H1 (cell line): ENCODE data around the gene DYSF. TPM values are rescaled to one million over a fixed set of nuclear protein-coding genes. Genes with fewer than 3 reads are reported as not detected.

Source experiments
- CTCF ChIA-PET: fragments of 300-600 bp; sonication (Branson Sonifier 250); formaldehyde crosslinking; loops from one replicate; lab custom pipeline; 2021; ENCODE audit not compliant: partially characterized antibody; lab: Charles Lee
- POLR2A ChIA-PET: fragments of 300-600 bp; sonication (Branson Sonifier 250); formaldehyde crosslinking; loops from one replicate; lab custom pipeline; 2021; ENCODE audit warnings: inconsistent platforms; ENCODE audit not compliant: partially characterized antibody; lab: Charles Lee
- DNase-seq, 2 experiments: peaks; one replicate each; pipeline versions ENCODE4 v3.0.0 to v3.0.0-alpha.2; 2010 to 2022; ENCODE audit warnings: low spot score in 2 of 2, low read depth in 1 of 2, mixed read lengths in 1 of 2
- FAIRE-seq: peaks from 2 replicates; lab custom pipeline; 2011; peaks lifted over from hg19 to GRCh38; lab: Jason Lieb, UNC
- H2AFZ ChIP-seq: 2 replicates; pipeline ENCODE4 v1.8.1; 2012; ENCODE audit warnings: low read length, inconsistent platforms
- H2AK5ac ChIP-seq: 2 replicates; pipeline ENCODE4 v1.6.1; 2013; ENCODE audit warnings: low read depth, low read length
- H2BK120ac ChIP-seq: replicated peaks from 2 replicates; pipeline ENCODE3; 2013; ENCODE audit warnings: low read depth, low read length, inconsistent platforms
- H2BK12ac ChIP-seq: 2 replicates; pipeline ENCODE4 v1.6.1; 2013; ENCODE audit warnings: low read depth, low read length
- H2BK15ac ChIP-seq: 2 replicates; pipeline ENCODE4 v1.6.1; 2013; ENCODE audit warnings: low read length
- H2BK20ac ChIP-seq: 2 replicates; pipeline ENCODE4 v1.6.1; 2013; ENCODE audit warnings: low read length
- H2BK5ac ChIP-seq: 2 replicates; pipeline ENCODE4 v1.6.1; 2013; ENCODE audit warnings: low read depth, low read length
- H3K14ac ChIP-seq: 2 replicates; pipeline ENCODE4 v1.6.1; 2013; ENCODE audit warnings: inconsistent platforms; ENCODE audit not compliant: insufficient read length
- H3K18ac ChIP-seq: 2 replicates; pipeline ENCODE4 v1.6.1; 2013; ENCODE audit warnings: low read length; ENCODE audit errors: extremely low read depth
- H3K23ac ChIP-seq: 2 replicates; pipeline ENCODE4 v1.6.1; 2013; ENCODE audit warnings: inconsistent platforms; ENCODE audit not compliant: insufficient read length
- H3K23me2 ChIP-seq: 2 replicates; pipeline ENCODE4 v1.6.1; 2013; ENCODE audit warnings: low read depth, low read length
- H3K27ac ChIP-seq: 2 replicates; pipeline ENCODE4 v1.6.1; 2011; ENCODE audit warnings: low read depth, low read length, inconsistent platforms
- H3K27me3 ChIP-seq, 4 experiments: replicated peaks in 1 of 4; 1 replicate in 1 of 4; 2 replicates in 3 of 4; pipeline versions ENCODE4 v1.6.1 to v1.8.1; 2011 to 2013; ENCODE audit warnings: low read length in 3 of 4, mild to moderate bottlenecking in 3 of 4, inconsistent platforms in 2 of 4, mixed read lengths in 2 of 4, moderate library complexity in 1 of 4; ENCODE audit not compliant: control insufficient read depth in 3 of 4, insufficient read depth in 3 of 4; ENCODE audit errors: extremely low read depth in 1 of 4
- H3K36me3 ChIP-seq, 4 experiments: 2 replicates each; pipeline versions ENCODE4 v1.6.1 to v1.8.1; 2011 to 2013; ENCODE audit warnings: mild to moderate bottlenecking in 4 of 4, low read length in 3 of 4, moderate library complexity in 2 of 4, control low read depth in 1 of 4, inconsistent platforms in 1 of 4; ENCODE audit not compliant: insufficient read depth in 4 of 4, control insufficient read depth in 2 of 4
- H3K4ac ChIP-seq: replicated peaks from 2 replicates; pipeline ENCODE3; 2013; ENCODE audit warnings: low read length, low read depth, mixed read lengths, inconsistent platforms; ENCODE audit not compliant: insufficient read length
- H3K4me1 ChIP-seq, 4 experiments: replicated peaks in 1 of 4; 1 replicate in 1 of 4; 2 replicates in 3 of 4; pipeline versions ENCODE4 v1.6.1 to v1.8.1; 2011 to 2013; ENCODE audit warnings: low read length in 3 of 4, inconsistent platforms in 2 of 4, mixed read lengths in 1 of 4; ENCODE audit not compliant: insufficient read depth in 4 of 4, control insufficient read depth in 3 of 4
- H3K4me2 ChIP-seq, 2 experiments: 2 replicates each; pipeline versions ENCODE4 v1.6.1 to v1.8.1; 2011 to 2013; ENCODE audit warnings: low read depth in 2 of 2, low read length in 2 of 2, control low read depth in 1 of 2, inconsistent platforms in 1 of 2, mild to moderate bottlenecking in 1 of 2; ENCODE audit not compliant: insufficient read depth in 1 of 2
- H3K4me3 ChIP-seq, 4 experiments: fragments of 200-600, 300-600 bp in 1 of 4; sonication (generic), shearing (Covaris generic), sonication (Bioruptor Twin) in 1 of 4; 2 replicates each; pipeline versions ENCODE4 v1.5.1 to v1.8.1; 2011 to 2016; ENCODE audit warnings: low read length in 4 of 4, low read depth in 3 of 4, control low read depth in 2 of 4, inconsistent platforms in 2 of 4, mild to moderate bottlenecking in 2 of 4, mixed read lengths in 1 of 4, moderate library complexity in 1 of 4; ENCODE audit not compliant: insufficient read depth in 2 of 4; ENCODE audit errors: extremely low read depth in 1 of 4
- H3K56ac ChIP-seq: replicated peaks from 2 replicates; pipeline ENCODE3; 2013; ENCODE audit warnings: low read depth, mild to moderate bottlenecking, mixed read lengths, low read length, inconsistent platforms; ENCODE audit not compliant: insufficient read length
- H3K79me1 ChIP-seq: 2 replicates; pipeline ENCODE4 v1.6.1; 2013; ENCODE audit warnings: low read depth, low read length, control low read depth
- H3K79me2 ChIP-seq, 2 experiments: 2 replicates each; pipeline versions ENCODE4 v1.6.1 to v1.8.1; 2012 to 2013; ENCODE audit warnings: low read length in 2 of 2, mild to moderate bottlenecking in 2 of 2, inconsistent platforms in 1 of 2; ENCODE audit not compliant: insufficient read depth in 2 of 2, control insufficient read depth in 1 of 2
- H3K9ac ChIP-seq, 4 experiments: replicated peaks in 1 of 4; 1 replicate in 1 of 4; 2 replicates in 3 of 4; pipeline versions ENCODE4 v1.6.1 to v1.8.1; 2011 to 2013; ENCODE audit warnings: low read depth in 3 of 4, low read length in 3 of 4, control low read depth in 2 of 4, mild to moderate bottlenecking in 2 of 4, moderate library complexity in 2 of 4, inconsistent platforms in 1 of 4; ENCODE audit errors: extremely low read depth in 1 of 4
- H3K9me3 ChIP-seq, 2 experiments: 2 replicates each; pipeline versions ENCODE4 v1.6.1 to v1.8.1; 2012 to 2013; ENCODE audit warnings: mild to moderate bottlenecking in 2 of 2, moderate library complexity in 2 of 2, control low read depth in 1 of 2, inconsistent platforms in 1 of 2, low read depth in 1 of 2, low read length in 1 of 2, mixed read lengths in 1 of 2; ENCODE audit not compliant: insufficient read depth in 2 of 2
- H4K20me1 ChIP-seq, 2 experiments: replicated peaks in 1 of 2; 2 replicates each; pipeline versions ENCODE3 to v1.8.1; 2011 to 2013; ENCODE audit warnings: inconsistent platforms in 2 of 2, low read length in 2 of 2, mild to moderate bottlenecking in 1 of 2; ENCODE audit not compliant: insufficient read depth in 2 of 2, control insufficient read depth in 1 of 2
- H4K5ac ChIP-seq: 2 replicates; pipeline ENCODE4 v1.6.1; 2013; ENCODE audit warnings: low read length, low read depth, mixed read lengths, inconsistent platforms; ENCODE audit not compliant: insufficient read length
- H4K8ac ChIP-seq: 2 replicates; pipeline ENCODE4 v1.8.0; 2013; ENCODE audit warnings: mild to moderate bottlenecking, moderate library complexity, low read length, inconsistent platforms; ENCODE audit not compliant: insufficient read depth; ENCODE audit errors: extremely low read depth
- H4K91ac ChIP-seq: replicated peaks from 2 replicates; pipeline ENCODE3; 2013; ENCODE audit warnings: low read length, mixed read lengths, inconsistent platforms; ENCODE audit not compliant: insufficient read length
- ATF2 ChIP-seq: IDR thresholded peaks from 2 replicates; pipeline ENCODE4 v1.6.1; 2012; ENCODE audit warnings: low read length, inconsistent platforms
- CBX5 ChIP-seq: fragments of 300-800, 300-1000 bp; sonication (generic); IDR thresholded peaks from 2 replicates; pipeline ENCODE4 v1.7.1; 2016; ENCODE audit warnings: antibody characterized with exemption, low read length, low read depth
- CREB1 ChIP-seq: IDR thresholded peaks from 2 replicates; pipeline ENCODE4 v1.6.1; 2012; ENCODE audit warnings: inconsistent platforms
- MAFK ChIP-seq: IDR thresholded peaks from 2 replicates; pipeline ENCODE4 v1.6.1; 2012; ENCODE audit warnings: low read depth, mild to moderate bottlenecking, improper control_type of control experiment, low read length
- PHF8 ChIP-seq: fragments of 200-600 bp; sonication (generic); conservative IDR thresholded peaks from 2 replicates; pipeline ENCODE4 v1.7.1; 2012; ENCODE audit warnings: low read depth, mild to moderate bottlenecking, inconsistent platforms, low read length, moderate library complexity
- POLR2AphosphoS5 ChIP-seq: IDR thresholded peaks from 2 replicates; pipeline ENCODE4 v1.6.1; 2011; ENCODE audit warnings: low read depth, low read length
- RXRA ChIP-seq: IDR thresholded peaks from 2 replicates; pipeline ENCODE4 v1.6.1; 2011; ENCODE audit warnings: low read depth, mild to moderate bottlenecking, low read length, moderate library complexity; ENCODE audit not compliant: insufficient read depth
- SAP30 ChIP-seq: fragments of 300-600 bp; sonication (generic); IDR thresholded peaks from 2 replicates; pipeline ENCODE4 v1.7.1; 2012; ENCODE audit warnings: low read length, moderate library complexity, mild to moderate bottlenecking, inconsistent platforms; ENCODE audit not compliant: insufficient read depth, insufficient replicate concordance
- SIX5 ChIP-seq: IDR thresholded peaks from 2 replicates; pipeline ENCODE4 v1.6.1; 2011; ENCODE audit warnings: mild to moderate bottlenecking, low read depth, low read length
- ZNF274 ChIP-seq: IDR thresholded peaks from 2 replicates; pipeline ENCODE4 v1.7.0; 2012; ENCODE audit warnings: low read length, borderline replicate concordance; ENCODE audit errors: extremely low read depth
- WGBS, 2 experiments: shearing (Covaris generic) in 1 of 2; methylation state at CpG; one replicate each; pipeline versions ENCODE4 v1.1.6 to v1.1.7; 2013 to 2015; ENCODE audit warnings: low lambda C conversion rate in 2 of 2, mixed read lengths in 2 of 2, inconsistent platforms in 1 of 2, low coverage in 1 of 2, missing lambda C conversion rate in 1 of 2; ENCODE audit not compliant: insufficient replicate concordance in 2 of 2, insufficient coverage in 1 of 2, insufficient read length in 1 of 2; ENCODE audit errors: extremely low coverage in 1 of 2, missing lambda C conversion rate in 1 of 2; 5-methylcytosine and 5-hydroxymethylcytosine counted together
- polyA plus RNA-seq, 7 experiments: library from polyadenylated mRNA; depleted of rRNA in 3 of 7; stranded (reverse) in 5 of 7; unstranded in 2 of 7; fragments of >200 nt in 5 of 7; fragments of 200-250 nt in 2 of 7; gene quantifications; 1 replicate in 5 of 7; 2 replicates in 1 of 7; 4 replicates in 1 of 7; pipeline versions ENCODE4 v1.2.1 to v1.2.3, GENCODE V29; 2011 to 2013; ENCODE audit warnings: missing spikeins in 2 of 7, mixed read lengths in 2 of 7
- total RNA-seq: library from RNA; stranded (reverse); fragmentation: NEBNext Ultra II Directional; extraction: Animal tissue kit (Norgen Biotek cat#: 25700); gene quantifications from 2 replicates; pipeline ENCODE4 v1.2.1, GENCODE V29; 2021

Gene DYSF
- total and polyA plus RNA-seq, 2 of the 8 experiments (the other 6 are each of a cell fraction or from before 2014, with no cell fraction given): 5.8 to 7.1 TPM

GRCh38 chr2:71667256-71668182 is 214.2 kb downstream of the DYSF start:
- H2BK20ac ChIP-seq: no peak overlapping the region
- H3K27me3 ChIP-seq: no peaks in the 10 kb centered on the region
- no peak overlapping the region for H2AK5ac ChIP-seq
- H3K56ac ChIP-seq: no peak overlapping the region
- H3K79me2 ChIP-seq: no peaks in the 10 kb centered on the region
- no peak overlapping the region for H3K27ac ChIP-seq
- H4K20me1 ChIP-seq: peaks cover 0 to 4% of the 10 kb centered on the region in 2 experiments
- no peak overlapping the region for H2BK120ac ChIP-seq
- CTCF ChIA-PET: interaction anchor here (1.0 to 10.2 kb wide), 9 partner anchors 13 to 465 kb away, joined by 3 to 97 read pairs (median 3); no protein-coding TSS in a partner anchor
- no peak overlapping the region for H4K8ac ChIP-seq
- H3K23ac ChIP-seq: no peak overlapping the region
- no peak overlapping the region for H3K4ac ChIP-seq
- H3K18ac ChIP-seq: no peak overlapping the region
- no peaks in the 10 kb centered on the region for H3K36me3 ChIP-seq
- no peak overlapping the region for H3K14ac ChIP-seq
- H3K9me3 ChIP-seq: no peaks in the 10 kb centered on the region
- no peak overlapping the region for H2BK12ac ChIP-seq
- peaks cover 4% of the 10 kb centered on the region; the same call in 1 of the 2 replicates for H3K23me2 ChIP-seq
- no peaks in the 10 kb centered on the region; a peak in 1 of 7 replicates for H3K4me1 ChIP-seq
- no peak for FAIRE-seq
- no peak for DNase-seq
- no peak overlapping the region for H4K5ac ChIP-seq
- H4K91ac ChIP-seq: no peak overlapping the region
- H3K4me2 ChIP-seq: no peak overlapping the region
- POLR2A ChIA-PET: interaction anchor here (1.0 kb wide), 1 partner anchor 10 kb away, joined by 3 read pairs; no protein-coding TSS in a partner anchor
- 91% methylated on average over 14 of the region's 15 CpGs; no CpG with 5 or more reads in 1 of the 2 experiments for WGBS, 2 experiments
- no peak overlapping the region for H2AFZ ChIP-seq
- no peaks in the 10 kb centered on the region for H3K79me1 ChIP-seq
- H2BK5ac ChIP-seq: no peak overlapping the region
- no peak overlapping the region for H3K4me3 ChIP-seq
- no peak overlapping the region; a peak in 1 of 7 replicates for H3K9ac ChIP-seq
- H2BK15ac ChIP-seq: no peak overlapping the region
- TF ChIP-seq ATF2: no peak
- TF ChIP-seq MAFK: no peak
- no peak for TF ChIP-seq POLR2AphosphoS5
- TF ChIP-seq ZNF274: no peak
- no peak for TF ChIP-seq PHF8
- no peak for TF ChIP-seq CREB1
- no peak for TF ChIP-seq SIX5
- TF ChIP-seq CBX5: no peak
- no peak for TF ChIP-seq RXRA
- no peak for TF ChIP-seq SAP30
